ENCODE results near the gene URB1. TPM values are rescaled to one million over a fixed set of nuclear protein-coding genes. Genes with fewer than 3 reads are reported as not detected.
"Not testable (repeated sequence)": the region's sequence is repeated elsewhere in the genome, so short reads cannot be mapped to it uniquely, and the experiment has no call there.

The URB1 gene
- total RNA-seq, 6 donors from 2014 or later: 9.3 to 23.0 (median 14.1) TPM

DNA sequence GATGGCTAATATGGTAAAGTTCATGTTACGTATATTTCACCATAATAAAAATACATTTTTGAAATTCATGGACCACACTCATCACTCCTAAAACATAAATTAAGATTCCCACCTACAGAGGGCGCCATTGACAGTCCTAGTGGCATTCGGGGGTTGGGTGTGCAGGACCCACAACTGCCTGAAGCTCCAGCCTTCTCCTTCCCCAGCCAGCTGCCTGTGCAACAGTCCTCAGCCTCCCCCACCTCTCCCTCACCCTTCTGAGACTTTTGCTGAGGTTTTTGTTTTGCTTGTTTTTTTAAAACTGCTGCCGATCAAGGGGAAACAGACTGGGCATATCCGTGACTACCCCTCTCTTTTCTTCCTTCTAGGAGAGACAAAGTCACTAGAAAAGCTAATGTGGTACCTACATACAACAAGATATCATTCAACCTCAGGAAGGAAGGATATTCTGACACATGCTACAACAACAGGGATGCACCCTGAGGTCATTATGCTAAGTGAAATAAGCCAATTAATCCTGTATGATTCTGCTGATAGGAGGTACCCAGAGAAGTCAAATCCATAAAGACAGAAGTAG, 10.5 kb upstream of the URB1 start:
- Histone ChIP-seq H3K4me1 (peaks cover 3 to 18% (median 10%) of the 10 kb centered on the region in 4 donors), H3K27ac (peak overlapping the region in 1 of 4 donors; percentile 67), H3K4me3 (no peak overlapping the region), H3K27me3 (no peaks in the 10 kb centered on the region), H3K9me3 (no peaks in the 10 kb centered on the region), H3K36me3 (no peaks in the 10 kb centered on the region)
- 13 to 16% methylated on average over 5 of the region's 5 CpGs for WGBS, 2 donors
- DNase-seq: peak in 1 of 2 donors; percentile 61
- peak; percentile 86 to 91 for ATAC-seq (ENCODE audit: low FRiP score in 2 of 2)
- TF ChIP-seq POLR2A (IDR thresholded peaks at IDR 0.05): no peak
- no peak for TF ChIP-seq POLR2AphosphoS5 (IDR thresholded peaks at IDR 0.05)
- TF ChIP-seq EP300 (IDR thresholded peaks at IDR 0.05): no peak
- TF ChIP-seq, protein P1, sequence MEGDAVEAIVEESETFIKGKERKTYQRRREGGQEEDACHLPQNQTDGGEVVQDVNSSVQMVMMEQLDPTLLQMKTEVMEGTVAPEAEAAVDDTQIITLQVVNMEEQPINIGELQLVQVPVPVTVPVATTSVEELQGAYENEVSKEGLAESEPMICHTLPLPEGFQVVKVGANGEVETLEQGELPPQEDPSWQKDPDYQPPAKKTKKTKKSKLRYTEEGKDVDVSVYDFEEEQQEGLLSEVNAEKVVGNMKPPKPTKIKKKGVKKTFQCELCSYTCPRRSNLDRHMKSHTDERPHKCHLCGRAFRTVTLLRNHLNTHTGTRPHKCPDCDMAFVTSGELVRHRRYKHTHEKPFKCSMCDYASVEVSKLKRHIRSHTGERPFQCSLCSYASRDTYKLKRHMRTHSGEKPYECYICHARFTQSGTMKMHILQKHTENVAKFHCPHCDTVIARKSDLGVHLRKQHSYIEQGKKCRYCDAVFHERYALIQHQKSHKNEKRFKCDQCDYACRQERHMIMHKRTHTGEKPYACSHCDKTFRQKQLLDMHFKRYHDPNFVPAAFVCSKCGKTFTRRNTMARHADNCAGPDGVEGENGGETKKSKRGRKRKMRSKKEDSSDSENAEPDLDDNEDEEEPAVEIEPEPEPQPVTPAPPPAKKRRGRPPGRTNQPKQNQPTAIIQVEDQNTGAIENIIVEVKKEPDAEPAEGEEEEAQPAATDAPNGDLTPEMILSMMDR (IDR thresholded peaks at IDR 0.05): peak; percentile 52 to 75 (median 64)

DNA sequence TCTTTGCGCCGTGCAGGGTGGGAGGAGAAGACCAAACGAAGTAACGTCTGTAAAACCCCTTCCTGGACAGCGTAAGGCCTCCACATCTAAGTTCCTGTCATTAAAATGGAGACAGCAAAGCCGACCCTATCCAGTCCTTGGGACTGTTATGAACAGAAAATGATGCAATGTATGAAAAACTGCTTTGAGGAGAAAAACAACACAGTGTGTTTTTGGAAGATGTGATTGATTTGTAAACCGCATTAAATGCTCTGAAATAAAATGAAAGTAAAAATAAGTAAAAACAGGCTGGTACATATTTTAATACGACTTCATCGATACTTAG, 827 bp upstream of the URB1 start:
- DNase-seq (no peak), ATAC-seq (ENCODE audit: low FRiP score in 2 of 2) (no peak)
- 47 to 48% methylated on average over 9 of the region's 9 CpGs for WGBS, 2 donors
- Histone ChIP-seq H3K36me3 (no peaks in the 10 kb centered on the region), H3K4me1 (peaks cover 18 to 22% (median 19%) of the 10 kb centered on the region in 4 donors), H3K4me3 (peak overlapping the region; percentile 49 to 99 (median 82)), H3K27me3 (no peaks in the 10 kb centered on the region), H3K9me3 (no peaks in the 10 kb centered on the region), H3K27ac (peak overlapping the region; percentile 87 to 96 (median 91))
- no peak for TF ChIP-seq POLR2AphosphoS5 (IDR thresholded peaks at IDR 0.05)
- TF ChIP-seq POLR2A (IDR thresholded peaks at IDR 0.05): no peak
- TF ChIP-seq, protein P1 (IDR thresholded peaks at IDR 0.05): no peak
- no peak for TF ChIP-seq EP300 (IDR thresholded peaks at IDR 0.05)

GRCh38 chr21:32392299-32392879, 423 bp downstream of the URB1 start:
- Histone ChIP-seq H3K27ac (peak overlapping the region in 2 of 4 donors; percentile 87 to 96), H3K9me3 (no peaks in the 10 kb centered on the region), H3K36me3 (no peaks in the 10 kb centered on the region), H3K4me1 (peaks cover 18 to 22% (median 20%) of the 10 kb centered on the region in 4 donors), H3K4me3 (peak overlapping the region; percentile 68 to 99 (median 82)), H3K27me3 (no peaks in the 10 kb centered on the region)
- peak; percentile 2 to 43 for ATAC-seq (ENCODE audit: low FRiP score in 2 of 2)
- WGBS, 2 donors: 0 to 1% methylated on average over 9 to 32 of the region's 32 CpGs
- no peak for DNase-seq
- no peak for TF ChIP-seq POLR2A (IDR thresholded peaks at IDR 0.05)
- TF ChIP-seq, protein P1 (IDR thresholded peaks at IDR 0.05): no peak
- no peak for TF ChIP-seq EP300 (IDR thresholded peaks at IDR 0.05)
- no peak for TF ChIP-seq POLR2AphosphoS5 (IDR thresholded peaks at IDR 0.05)

DNA sequence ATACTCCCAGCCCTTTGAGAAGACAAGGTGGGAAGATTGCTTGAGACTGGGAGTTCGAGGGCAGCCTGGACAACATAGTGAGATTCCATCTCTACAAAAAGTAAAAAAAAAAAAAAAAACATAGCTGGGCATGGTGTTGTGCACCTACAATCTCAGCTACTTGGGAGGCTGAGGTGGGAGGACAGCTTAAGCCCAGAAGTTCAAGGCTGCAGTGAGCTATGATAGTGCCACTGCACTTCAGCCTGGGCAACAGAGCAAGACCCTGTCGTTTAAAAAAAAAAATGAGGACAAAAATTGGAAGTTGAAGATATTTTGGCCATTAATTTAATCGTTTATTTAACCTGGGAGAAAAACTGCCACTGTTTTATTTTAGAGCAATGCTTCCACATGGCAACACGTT, 1.1 kb downstream of the URB1 start:
- 73 to 75% methylated on average over 4 of the region's 4 CpGs for WGBS, 2 donors
- H3K36me3 ChIP-seq: no peaks in the 10 kb centered on the region
- peaks cover 18 to 26% (median 20%) of the 10 kb centered on the region in 4 donors for H3K4me1 ChIP-seq
- no peak for ATAC-seq (ENCODE audit: low FRiP score in 2 of 2)
- H3K9me3 ChIP-seq: no peaks in the 10 kb centered on the region
- DNase-seq: no peak
- H3K27me3 ChIP-seq: no peaks in the 10 kb centered on the region
- no peak for TF ChIP-seq EP300 (IDR thresholded peaks at IDR 0.05)
- TF ChIP-seq, protein P1 (IDR thresholded peaks at IDR 0.05): no peak
- TF ChIP-seq POLR2AphosphoS5 (IDR thresholded peaks at IDR 0.05): no peak
- no peak for TF ChIP-seq POLR2A (IDR thresholded peaks at IDR 0.05)
- no peak overlapping the region for H3K27ac ChIP-seq
- peak overlapping the region in 2 of 4 donors; percentile 93 to 99 for H3K4me3 ChIP-seq

DNA sequence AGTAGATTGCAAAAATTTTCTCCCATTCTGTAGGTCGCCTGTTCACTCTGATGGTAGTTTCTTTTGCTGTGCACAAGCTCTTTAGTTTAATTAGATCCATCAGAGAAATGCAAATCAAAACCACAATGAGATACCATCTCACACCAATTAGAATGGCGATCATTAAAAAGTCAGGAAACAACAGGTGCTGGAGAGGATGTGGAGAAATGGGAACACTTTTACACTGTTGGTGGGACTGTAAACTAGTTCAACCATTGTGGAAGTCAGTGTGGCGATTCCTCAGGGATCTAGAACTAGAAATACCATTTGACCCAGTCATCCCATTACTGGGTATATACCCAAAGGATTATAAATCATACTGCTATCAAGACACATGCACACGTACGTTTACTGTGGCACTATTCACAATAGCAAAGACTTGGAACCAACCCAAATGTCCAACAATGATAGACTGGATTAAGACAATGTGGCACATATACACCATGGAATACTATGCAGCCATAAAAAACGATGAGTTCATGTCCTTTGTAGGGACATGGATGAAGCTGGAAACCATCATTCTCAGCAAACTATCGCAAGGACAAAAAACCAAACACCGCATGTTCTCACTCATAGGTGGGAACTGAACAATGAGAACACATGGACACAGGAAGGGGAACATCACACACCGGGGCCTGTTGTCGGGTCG, 2.1 kb downstream of the URB1 start:
- peaks cover 18 to 32% (median 20%) of the 10 kb centered on the region in 4 donors for H3K4me1 ChIP-seq
- not testable (repeated sequence) for H3K9me3 ChIP-seq; ATAC-seq (ENCODE audit: low FRiP score in 2 of 2); H3K27me3 ChIP-seq; H3K27ac ChIP-seq; DNase-seq; H3K36me3 ChIP-seq; H3K4me3 ChIP-seq
- WGBS, 2 donors: 87 to 91% methylated on average over 11 of the region's 11 CpGs
